GM21529 (cell line): Measurements from ENCODE around the gene METTL6.
A peak's percentile ranks its signal among the peaks of the same experiment; 100 is the strongest.
"Not testable (repeated sequence)": the region's sequence is repeated elsewhere in the genome, so short reads cannot be mapped to it uniquely, and the experiment has no call there.

ENCODE experiments used
- ATAC-seq: cut with Tn5 transposase; IDR thresholded peaks from one replicate; pipeline ENCODE4 v1.9.1; 2021; ENCODE audit not compliant: unreplicated experiment

METTL6 gene

GRCh38 chr3:15427182-15427880 lies at the start of gene METTL6, which contains the start of gene EAF1:
Gene METTL6 (minus strand): TSS chr3:15427544. CDS start chr3:15426511, 1,033 bp downstream.
Gene EAF1 (plus strand): TSS chr3:15427598. CDS start chr3:15427780, 182 bp downstream.
- peak; percentile 92 for ATAC-seq

GRCh38 chr3:15476378-15476777 lies 49.0 kb upstream of the METTL6 start:
- ATAC-seq = no peak

- ATAC-seq = no peak
Measured at GRCh38 chr3:15475161-15475560, 47.8 kb upstream of the METTL6 start.

GRCh38 chr3:15471861-15472260 lies 44.5 kb upstream of the METTL6 start:
- ATAC-seq = no peak

GRCh38 chr3:15470849-15471248 lies 43.5 kb upstream of the METTL6 start:
- no peak for ATAC-seq

GRCh38 chr3:15470261-15470660 lies 42.9 kb upstream of the METTL6 start:
- no peak for ATAC-seq

- ATAC-seq = no peak
Measured at GRCh38 chr3:15467227-15468181, 40.2 kb upstream of the METTL6 start.

GRCh38 chr3:15465876-15466585 lies 38.7 kb upstream of the METTL6 start:
- ATAC-seq = no peak

- no peak for ATAC-seq
Measured at GRCh38 chr3:15462451-15462850, 35.1 kb upstream of the METTL6 start.

- ATAC-seq = no peak
Measured at GRCh38 chr3:15460891-15461531, 33.7 kb upstream of the METTL6 start.

GRCh38 chr3:15458212-15458780 lies 31.0 kb upstream of the METTL6 start:
- no peak for ATAC-seq

- not testable (repeated sequence) for ATAC-seq
Measured at GRCh38 chr3:15456915-15457314, 29.6 kb upstream of the METTL6 start.

GRCh38 chr3:15456321-15456720 lies 29.0 kb upstream of the METTL6 start:
- ATAC-seq = no peak

- no peak for ATAC-seq
Measured at GRCh38 chr3:15455756-15456155, 28.4 kb upstream of the METTL6 start.

- no peak for ATAC-seq
Measured at GRCh38 chr3:15454965-15455364, 27.6 kb upstream of the METTL6 start.

- ATAC-seq = no peak
Measured at GRCh38 chr3:15453991-15454625, 26.8 kb upstream of the METTL6 start.

- ATAC-seq = no peak
Measured at GRCh38 chr3:15453501-15453900, 26.2 kb upstream of the METTL6 start.

GRCh38 chr3:15452961-15453360 lies 25.6 kb upstream of the METTL6 start:
- ATAC-seq = no peak

- no peak for ATAC-seq
Measured at GRCh38 chr3:15452156-15452555, 24.8 kb upstream of the METTL6 start.
